ENCODE data around the gene ASTN2.
A peak's percentile ranks its signal among the peaks of the same experiment; 100 is the strongest.

The ASTN2 gene

DNA sequence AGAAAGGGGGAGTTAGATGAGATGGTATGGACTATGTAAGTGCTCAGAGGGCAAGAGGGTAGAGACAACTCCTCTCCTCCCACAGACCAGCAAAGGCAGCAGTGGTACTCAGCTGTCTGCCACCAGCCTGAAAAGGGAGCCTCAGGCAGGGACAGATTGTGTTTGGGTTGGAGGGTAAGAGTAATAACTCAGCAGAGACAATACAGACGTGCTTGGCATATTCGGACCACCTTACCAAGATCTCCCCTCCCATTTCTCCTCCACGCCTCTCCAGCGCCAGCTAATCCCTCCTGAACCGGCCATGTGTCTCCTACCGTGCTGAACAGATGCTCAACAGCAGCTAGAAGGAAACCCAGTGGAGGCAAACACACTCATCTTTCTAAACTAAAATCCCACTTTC lies 180.8 kb downstream of the ASTN2 start:
- no peak for DNase-seq

DNA sequence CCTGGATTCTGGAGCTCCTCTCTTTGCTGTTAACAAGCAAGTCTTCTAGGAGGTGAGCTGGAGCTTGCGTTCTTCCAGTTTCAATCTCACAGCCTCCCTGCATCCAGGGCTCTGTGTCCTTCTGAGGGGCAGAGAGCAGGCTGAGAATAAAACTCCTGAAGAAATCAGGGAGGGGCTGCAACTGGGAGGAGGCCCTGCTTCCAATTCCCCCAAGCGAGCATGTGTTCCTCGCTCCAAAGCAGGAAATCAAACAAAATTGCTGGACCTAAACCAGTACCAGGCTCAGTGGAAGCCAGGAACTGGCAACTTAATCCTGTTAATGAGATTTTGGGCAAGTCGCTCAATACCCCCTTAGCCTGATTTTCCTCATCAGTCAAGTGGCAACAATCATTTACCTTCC lies 181.8 kb downstream of the ASTN2 start:
- no peak for DNase-seq

DNA sequence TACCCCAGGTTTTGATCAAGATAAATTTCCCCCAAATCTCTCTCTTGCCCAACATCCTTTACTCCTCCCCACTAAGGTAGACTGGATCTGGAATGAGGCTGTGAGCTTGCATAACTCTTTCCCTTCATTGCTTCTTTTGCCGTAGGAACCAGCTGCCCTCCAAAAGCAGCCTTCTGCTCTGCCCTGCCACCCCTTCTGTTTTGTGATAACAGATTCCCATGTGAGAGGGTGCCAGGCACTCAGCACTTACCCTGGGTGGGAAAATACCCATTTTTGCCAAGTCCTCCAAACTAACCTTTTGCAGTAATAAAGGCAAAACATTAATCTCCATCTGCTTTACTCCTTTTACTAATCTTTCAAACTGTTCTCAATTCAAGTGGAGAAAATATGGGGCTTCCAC lies 182.6 kb downstream of the ASTN2 start:
- no peak for DNase-seq

DNA sequence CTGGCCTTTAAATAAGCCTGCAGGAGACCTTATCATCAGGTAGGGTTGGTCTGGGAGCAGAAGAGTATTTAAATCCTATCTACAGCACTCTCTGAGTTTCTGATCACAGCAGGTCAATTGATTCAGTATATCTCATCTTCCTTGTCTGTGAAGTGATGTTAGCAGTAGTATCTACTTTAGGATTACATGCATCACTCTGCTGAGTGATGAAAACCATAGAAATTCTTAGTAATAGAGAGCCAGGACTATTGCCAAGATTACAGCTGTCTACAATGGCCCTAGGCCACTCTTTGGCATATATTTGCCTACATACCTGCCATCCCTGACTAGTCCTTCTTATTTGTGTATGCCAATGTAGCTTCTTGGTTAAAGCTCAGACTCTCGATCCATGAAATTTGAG lies 183.8 kb downstream of the ASTN2 start:
- no peak for DNase-seq

DNA sequence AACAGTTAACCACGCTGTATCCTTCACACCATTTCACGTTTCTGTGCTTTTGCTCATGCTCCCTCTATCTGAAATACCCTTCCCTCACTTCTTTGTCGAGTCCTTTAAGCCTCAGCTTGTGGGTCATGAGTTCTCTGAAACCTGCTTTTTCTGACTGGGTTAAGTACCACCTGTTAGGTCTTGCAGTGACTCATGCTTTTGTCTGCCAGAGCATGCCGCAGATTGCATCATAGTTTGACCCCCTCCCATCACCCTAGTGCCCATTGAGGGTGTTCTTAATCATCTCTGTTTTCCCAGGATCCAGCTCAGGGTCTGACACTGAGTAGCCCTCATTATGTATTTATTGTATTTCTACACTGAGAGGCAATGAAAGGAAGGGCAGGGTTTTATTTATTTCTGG lies 190.2 kb downstream of the ASTN2 start:
- peak; percentile 99 for DNase-seq

DNA sequence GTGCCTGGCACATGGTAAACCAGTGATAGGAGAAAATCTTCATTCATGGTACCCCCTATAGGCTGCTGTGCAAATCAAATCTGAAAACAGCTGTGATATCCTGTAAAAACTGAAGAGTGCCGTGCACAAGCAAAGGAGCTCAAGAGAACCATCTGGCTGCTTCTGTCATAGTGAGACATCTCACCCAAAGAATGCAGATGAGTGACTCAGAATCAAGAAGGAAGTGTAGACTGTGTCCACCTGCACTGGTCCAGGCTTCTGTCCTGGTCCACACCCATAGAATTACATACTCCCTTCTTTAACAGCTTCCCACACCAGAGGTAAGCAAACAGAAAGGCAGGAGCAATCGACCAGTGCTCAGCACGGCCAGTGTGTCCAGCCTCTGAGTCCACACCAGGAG lies 195.9 kb downstream of the ASTN2 start:
- DNase-seq = no peak

DNA sequence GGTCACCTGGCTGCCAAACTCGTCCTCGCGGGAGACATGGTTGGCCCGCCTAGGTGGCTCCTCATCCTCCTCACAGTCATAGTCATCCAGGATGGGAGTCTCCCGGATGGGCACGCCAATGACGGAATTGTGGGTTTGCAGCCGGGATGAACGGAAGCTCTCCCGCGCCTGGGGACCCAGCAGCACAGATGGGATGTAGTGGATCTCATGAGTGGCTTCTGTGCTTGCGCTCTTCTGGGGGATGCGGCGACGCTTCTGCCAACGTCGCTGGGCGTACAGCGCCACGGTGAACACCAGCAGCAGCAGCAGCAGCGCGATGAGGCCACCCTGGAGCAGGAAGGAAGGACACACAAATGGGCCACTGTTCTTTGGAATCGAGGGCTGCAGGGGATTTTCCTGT lies 200.4 kb downstream of the ASTN2 start:
- no peak for DNase-seq

DNA sequence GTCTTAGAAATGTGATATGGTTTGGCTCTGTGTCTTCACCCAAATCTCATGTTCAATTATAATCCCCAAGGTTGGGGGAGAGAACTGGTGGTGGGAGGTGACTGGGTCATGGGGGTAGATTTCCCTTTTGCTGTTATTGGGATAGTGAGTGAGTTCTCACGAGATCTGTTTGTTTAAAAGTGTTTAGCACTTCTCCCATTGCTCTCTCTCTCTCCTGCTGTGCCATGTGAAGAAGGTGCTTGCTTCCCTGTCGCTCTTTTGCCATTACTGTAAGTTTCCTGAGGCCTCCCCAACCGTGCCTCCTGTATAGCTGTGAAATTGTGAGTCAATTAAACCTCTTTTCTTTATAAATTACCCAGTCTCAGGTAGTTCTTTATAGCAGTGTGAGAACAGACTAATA lies 203.6 kb downstream of the ASTN2 start:
- no peak for DNase-seq

DNA sequence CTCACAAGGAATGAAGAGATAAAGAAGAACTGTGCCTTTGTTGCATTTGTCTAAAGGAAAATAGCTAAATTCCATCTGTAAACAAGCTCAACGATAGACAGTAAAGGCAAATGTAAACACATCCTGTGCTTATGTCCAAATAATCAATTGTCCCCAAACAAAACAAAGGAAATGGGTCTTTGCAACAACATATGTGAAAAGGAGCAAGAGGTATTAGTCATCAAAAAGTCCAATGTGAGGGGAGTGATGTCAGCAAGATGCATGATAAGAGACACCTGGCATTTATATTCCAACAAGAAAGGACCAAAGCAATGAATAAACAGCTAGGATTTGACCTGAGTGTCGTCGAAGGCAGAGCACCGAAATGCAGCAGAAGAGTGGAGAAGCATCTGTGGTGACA lies 209.1 kb downstream of the ASTN2 start:
- no peak for DNase-seq

DNA sequence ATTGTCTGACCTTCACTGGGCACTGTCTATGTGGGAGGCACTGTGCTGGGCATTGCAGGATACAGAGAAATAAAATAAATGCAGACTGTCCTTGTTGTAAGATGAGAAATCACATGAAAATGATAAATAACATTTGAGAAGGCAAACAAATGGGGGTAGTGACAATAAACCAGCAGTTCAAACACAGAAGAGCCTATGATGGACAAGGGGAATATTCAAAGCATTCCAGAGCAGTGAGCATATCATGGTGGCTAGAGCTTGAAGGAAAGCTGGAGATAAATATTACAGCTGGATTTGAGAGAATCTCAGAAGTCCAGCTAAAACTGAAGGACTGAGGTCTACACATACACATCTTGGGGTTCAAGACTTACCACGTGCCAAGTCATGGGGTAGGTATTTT lies 209.9 kb downstream of the ASTN2 start:
- DNase-seq = no peak

DNA sequence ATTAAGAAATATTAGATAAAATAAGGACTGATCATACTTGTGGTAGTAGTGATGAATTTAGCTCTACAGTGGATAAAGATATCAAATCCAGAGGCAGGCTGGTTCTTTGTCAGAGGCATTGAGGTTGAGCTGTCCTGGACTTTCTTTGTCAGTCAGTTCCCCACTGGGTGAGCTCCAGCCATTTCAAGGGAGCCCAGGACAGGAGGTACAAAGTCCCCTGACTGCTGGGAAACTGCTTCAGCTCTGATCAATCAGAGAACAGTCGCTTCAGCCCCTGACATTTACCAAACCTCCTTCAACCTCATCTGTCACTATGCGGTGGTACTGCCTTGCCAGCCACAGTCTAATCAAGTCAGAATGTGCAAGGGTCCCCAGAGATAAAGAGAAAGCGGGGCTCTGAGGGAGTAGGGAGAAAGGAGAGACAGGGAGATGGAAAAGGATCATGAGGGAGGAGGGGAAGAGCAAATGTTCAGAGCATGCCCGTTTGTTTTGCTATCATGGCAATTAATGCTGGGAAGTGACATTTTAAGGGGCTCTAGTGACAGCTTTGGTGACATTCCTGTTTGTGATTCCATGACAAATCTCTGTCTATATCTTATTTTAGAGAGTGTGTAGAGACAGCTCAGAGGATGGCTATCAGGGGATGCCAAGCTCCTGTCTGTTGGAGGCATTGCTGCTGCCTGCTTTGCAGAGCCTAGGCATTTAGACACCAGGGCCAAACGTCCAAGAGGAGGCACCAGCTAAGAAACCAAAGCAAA lies 223.2 kb downstream of the ASTN2 start:
- DNase-seq = no peak

DNA sequence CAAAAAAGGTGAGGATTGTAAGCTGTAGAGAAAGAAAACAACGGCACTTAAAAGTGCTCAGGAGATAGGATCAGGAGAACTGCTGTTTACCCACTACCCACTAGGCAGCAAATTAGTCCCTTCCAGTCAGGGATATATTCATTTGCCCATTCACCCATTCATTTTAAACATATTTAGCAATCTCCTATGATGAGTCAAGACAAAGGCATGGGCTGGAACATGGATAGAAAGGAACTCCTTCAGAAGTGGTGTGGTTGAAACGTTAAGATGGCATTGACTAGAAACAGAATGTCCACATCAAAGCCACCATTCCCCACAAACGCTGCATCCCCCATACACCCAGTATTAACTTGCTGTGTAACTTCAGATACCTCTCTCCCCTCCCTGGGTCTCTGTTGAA lies 225.7 kb downstream of the ASTN2 start:
- peak; percentile 48 for DNase-seq

DNA sequence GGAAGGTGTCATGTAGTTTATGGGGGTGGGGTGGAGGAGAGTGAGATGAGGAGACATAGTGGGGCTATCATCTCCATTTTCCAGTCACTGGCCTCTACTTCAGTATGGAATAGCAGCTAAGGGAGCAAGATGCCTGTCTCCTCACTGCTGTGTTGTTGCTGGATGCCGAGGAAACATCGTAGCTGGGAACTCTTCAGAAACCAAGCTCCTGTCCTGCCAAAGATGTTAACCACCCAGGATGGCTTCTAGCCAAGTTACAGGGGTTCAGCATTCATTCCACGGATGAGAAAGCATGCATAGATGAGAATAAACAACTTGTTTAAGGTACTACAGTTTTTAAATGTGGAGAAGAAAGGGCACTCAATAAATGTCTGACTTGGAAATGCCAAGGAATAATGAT lies 226.5 kb downstream of the ASTN2 start:
- DNase-seq = peak; percentile 96

DNA sequence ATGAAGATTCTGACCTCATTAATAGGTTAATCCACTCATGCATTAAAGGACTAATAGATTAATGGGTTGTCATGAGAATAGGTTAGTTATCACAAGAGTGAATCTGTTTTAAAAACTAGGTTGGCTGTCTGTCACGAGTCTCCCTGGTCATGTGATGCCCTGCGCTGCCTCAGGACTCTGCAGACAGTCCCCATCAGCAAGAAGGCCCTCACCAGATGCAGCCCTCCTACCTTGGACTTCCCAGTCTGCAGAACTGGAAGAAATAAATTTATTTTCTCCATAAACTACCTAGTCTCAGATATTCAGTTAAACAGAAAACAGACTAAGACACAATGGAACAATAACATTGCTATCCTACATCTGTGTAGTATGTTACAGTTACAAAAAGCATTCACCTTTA lies 227.4 kb downstream of the ASTN2 start:
- DNase-seq = no peak

DNA sequence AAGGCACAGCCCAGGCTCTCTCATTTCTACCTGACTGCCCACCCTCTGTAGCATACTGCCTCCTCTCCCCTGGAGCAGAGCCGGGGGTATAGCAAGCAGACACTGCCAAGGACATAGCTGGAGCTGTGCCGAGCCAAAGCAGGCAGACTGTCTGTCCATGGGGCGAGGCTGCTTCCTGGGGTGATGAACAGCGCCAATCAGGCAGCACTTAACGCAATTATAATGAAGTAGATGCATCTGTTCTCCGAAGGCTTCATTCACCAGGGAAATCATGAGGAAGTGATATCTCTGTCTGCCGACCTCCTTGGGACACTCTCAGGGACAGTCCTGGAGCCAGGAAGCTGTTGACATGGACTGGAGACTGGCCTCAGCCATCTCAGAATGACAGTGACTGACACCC lies 230.7 kb downstream of the ASTN2 start:
- no peak for DNase-seq

DNA sequence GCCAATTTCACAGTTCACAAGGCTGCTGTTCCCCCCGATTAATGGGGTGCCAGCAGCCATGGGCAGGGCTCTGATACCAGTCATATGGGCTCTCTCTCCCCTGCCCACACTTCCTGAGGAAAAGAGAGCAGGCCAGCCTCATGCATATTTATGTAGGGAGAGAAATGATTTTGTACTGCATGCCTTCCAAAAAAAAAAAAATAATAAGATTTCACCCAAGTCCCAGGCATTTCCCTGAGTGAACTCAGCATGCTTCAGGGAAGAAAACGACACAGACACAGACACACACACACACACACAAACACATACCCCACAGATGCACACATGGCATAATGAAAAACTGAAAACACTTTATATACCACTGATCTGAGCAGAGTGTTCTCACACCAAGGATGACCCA lies 232.8 kb downstream of the ASTN2 start:
- no peak for DNase-seq

DNA sequence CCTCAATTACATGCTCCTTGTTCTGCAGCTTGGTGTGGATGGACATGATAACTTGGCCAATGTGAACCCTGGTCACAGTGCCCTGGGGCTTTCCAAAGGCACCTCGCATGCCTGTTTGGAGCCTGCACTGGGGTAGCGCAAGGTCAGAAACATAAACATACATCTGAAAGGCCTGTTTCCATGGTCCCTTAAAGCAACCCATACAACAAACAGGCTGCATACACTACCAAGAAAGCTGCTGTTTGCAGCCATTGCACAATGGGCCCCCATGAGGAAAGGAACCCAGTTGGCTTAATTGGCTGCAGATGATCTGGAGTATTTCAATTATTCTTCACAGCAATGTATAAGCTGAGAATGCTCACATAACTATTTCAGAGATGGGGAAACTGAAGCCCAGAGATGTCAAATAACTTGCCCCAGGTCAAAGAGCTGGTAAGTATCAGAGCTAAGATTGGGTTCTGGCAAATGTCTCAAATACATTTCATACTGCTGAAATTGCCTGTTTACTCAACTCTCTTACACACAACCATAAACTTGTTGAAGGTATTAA lies 233.9 kb downstream of the ASTN2 start:
- no peak for DNase-seq

DNA sequence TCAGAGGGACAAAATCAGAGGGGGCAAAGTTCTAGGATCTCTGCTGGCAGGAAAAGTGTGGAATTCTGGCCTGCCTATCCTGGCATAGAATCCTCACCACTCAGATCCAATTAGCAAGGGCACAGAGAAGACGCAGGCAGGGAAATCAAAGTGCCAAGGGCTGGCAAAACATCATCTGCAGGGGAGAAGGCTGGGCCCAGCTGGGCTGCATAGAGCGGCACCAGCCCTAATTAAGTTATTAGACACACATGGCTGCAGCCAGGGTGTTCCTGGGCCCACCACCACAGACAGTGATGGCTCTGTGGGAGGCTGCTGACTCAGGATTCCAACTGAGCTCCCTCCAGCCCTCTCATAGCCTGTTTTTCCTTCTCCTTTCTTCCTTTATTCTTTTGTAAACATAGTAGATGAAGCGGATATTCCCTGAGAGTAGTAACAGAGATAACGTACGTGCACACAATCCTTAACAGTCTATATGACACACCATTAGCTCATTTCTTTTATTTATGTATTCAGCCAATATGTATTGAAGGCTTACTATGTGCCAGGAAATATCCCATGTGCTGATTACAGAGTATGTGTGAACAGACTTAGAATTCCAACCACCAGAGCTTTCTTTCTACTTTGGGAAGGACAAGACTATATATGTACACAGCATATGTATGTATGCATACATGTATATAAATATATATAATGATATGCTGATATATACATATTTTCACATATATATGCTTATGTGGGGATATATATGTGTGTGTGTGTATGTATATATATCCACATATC lies 236.1 kb downstream of the ASTN2 start:
- DNase-seq = no peak

DNA sequence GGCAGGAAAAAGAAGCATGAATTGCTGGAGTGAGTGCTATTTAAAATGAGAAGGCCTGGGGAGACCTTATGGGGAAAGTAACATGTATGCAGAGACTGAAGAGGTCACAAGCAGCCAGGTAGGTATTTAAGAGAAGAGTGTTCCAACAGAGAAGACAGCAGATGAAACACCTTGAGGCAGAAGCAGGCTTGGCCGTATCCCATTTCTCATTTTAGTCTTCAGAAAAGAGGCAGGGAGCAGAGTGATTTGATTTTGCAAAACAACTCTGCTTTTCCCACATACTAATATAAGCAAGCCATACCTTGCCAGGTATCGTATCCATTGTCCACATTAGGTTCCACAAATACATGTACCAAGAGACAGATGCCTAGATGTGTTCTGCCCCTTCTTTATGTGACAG lies 244.3 kb downstream of the ASTN2 start:
- no peak for DNase-seq

DNA sequence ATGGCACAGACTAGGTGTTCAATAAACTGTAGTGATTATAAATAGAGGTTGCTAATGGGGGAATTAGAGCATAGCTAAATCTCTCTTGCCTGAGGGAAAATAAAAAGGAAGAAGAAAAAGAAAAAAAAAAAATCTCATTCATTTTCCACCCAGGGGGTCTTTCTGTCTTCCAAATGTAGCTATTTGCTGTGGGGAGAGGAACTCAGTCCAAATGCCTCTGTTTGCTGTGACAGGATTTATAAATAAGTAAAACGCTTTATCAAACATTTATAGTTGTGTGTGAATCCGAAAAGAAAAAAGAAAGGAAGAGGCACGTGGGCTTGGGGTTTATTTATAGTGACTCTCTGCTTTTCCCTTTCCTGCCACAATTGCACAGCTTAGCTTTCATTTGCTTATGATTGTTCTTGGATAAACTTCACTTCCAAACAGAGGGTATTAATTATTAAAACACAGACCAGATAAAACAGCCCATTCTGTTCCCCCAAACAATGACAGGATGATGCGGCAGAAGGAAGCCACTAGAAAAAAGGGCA lies 245.7 kb downstream of the ASTN2 start:
- DNase-seq = no peak

DNA sequence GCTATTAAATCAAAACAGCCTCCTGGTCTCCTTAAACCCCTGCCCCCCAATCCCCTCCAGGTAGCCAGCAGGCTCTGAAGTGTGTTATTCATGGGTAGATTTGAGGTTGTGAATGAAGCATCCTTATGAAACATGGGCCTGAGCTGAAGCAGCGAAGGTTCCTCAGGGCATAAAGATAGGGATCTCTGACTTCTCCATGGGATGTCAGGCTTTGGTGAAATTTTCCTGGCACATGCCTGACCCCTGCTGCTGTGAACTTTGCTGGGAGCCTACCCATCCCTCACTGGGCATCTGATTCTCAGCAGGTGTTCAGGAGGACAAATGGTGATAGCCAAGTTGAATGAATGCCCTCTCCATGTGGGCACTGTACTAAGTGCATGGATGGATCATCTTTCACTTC lies 250.3 kb downstream of the ASTN2 start:
- no peak for DNase-seq

DNA sequence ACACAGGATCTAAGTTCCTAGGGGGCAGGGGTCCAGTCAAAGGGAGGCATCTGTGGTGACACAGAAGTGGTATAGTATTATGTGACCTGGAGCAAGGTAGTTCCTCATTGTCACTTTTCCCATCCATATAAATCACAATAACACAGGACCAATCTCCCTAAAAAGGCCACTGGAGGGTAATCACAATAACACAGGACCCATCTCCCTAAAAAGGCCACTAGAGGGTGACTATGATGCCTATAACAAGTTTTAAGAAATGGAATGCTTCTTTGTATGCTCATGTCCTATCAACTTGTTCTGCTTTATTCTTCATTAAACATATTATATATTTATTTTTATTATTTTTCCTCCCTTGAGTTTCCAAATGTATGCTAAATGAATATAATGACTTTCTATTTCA lies 254.6 kb downstream of the ASTN2 start:
- no peak for DNase-seq

DNA sequence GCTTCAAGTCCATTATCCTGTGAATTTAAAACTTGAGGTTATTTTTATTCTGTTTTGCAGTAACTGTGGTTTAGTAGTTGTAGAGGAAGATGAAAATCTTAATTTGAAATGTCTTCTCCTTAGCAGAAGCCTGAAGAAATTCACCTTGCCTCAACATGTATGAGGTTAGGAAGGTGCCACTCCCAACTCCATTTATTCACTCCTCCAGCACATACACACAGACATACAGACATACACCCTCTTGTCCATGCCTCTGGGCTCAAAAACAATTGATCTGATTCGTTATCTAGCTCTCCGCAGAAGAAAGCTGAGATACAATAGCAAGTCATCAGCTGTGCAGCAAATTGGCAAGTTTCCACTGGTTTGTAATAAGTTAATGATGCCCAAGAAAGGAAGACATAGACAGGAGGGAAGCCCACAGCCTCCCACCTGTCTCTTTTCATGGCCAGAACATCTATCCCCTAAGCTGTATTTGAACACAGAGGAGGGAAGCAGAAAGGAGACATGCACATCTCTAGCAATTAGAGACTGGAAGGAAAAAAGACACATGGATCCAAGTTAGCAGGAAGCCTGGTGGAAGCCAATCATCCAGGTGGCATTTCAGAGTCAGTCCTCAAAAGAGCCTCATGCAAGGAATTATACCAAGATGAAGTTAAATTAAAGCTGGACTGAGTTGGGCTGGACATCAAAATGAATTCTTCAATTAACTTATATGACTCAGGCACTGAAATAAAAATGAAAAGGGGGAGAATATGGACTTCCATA lies 257.9 kb downstream of the ASTN2 start:
- peak; percentile 28 for DNase-seq
